IMR-90 (cell line): ENCODE data around the gene TMEM247. TPM values are rescaled to one million over a fixed set of nuclear protein-coding genes. Genes with fewer than 3 reads are reported as not detected.

ENCODE experiments used
- ATAC-seq: fragments of 200-7000 bp; cut with Tn5 transposase; 2 replicates; pipeline ENCODE4 v1.9.1; 2020; ENCODE audit warnings: low read depth, mild to moderate bottlenecking, moderate library complexity
- BruUV-seq: library from RNA; stranded (reverse); fragments of 400-500 nt; replicated peaks from 2 replicates; lab custom pipeline; 2021; lab: Mats Ljungman, UMichigan
- CTCF ChIA-PET: fragments of 300-600 bp; formaldehyde crosslinking; extraction: SDS; loops from one replicate; lab custom pipeline; 2021; ENCODE audit warnings: antibody characterized with exemption; lab: Yijun Ruan, JAX
- POLR2A ChIA-PET: fragments of 300-600 bp; sonication (Branson Sonifier 250); formaldehyde crosslinking; loops from one replicate; lab custom pipeline; 2022; ENCODE audit warnings: antibody characterized with exemption; ENCODE audit not compliant: unreplicated experiment; lab: Charles Lee
- DNase-seq: peaks from one replicate; pipeline ENCODE4 v3.0.0; 2013
- H2AFZ ChIP-seq: replicated peaks from 2 replicates; pipeline ENCODE3; 2013; ENCODE audit warnings: low read length, mild to moderate bottlenecking; ENCODE audit not compliant: poor library complexity
- H2AK5ac ChIP-seq: 2 replicates; pipeline ENCODE4 v1.6.1; 2013; ENCODE audit warnings: low read depth, low read length, inconsistent platforms
- H2AK9ac ChIP-seq: replicated peaks from 2 replicates; pipeline ENCODE3; 2013; ENCODE audit warnings: mild to moderate bottlenecking, low read depth, low read length, moderate library complexity; ENCODE audit not compliant: poor library complexity
- H2BK120ac ChIP-seq: 2 replicates; pipeline ENCODE4 v1.6.1; 2013; ENCODE audit warnings: low read depth, low read length, inconsistent platforms
- H2BK15ac ChIP-seq: 3 replicates; pipeline ENCODE4 v1.6.1; 2013; ENCODE audit warnings: low read depth, low read length, inconsistent platforms
- H2BK20ac ChIP-seq: 2 replicates; pipeline ENCODE4 v1.6.1; 2013; ENCODE audit warnings: low read depth, mild to moderate bottlenecking, inconsistent platforms, low read length, moderate library complexity
- H2BK5ac ChIP-seq: 2 replicates; pipeline ENCODE4 v1.6.1; 2013; ENCODE audit warnings: mild to moderate bottlenecking, low read depth, low read length, inconsistent platforms; ENCODE audit not compliant: poor library complexity, severe bottlenecking
- H3K14ac ChIP-seq: replicated peaks from 2 replicates; pipeline ENCODE4 v1.6.1; 2013; ENCODE audit warnings: low read depth, low read length, inconsistent platforms
- H3K18ac ChIP-seq: 2 replicates; pipeline ENCODE4 v1.6.1; 2013; ENCODE audit warnings: low read depth, low read length, control low read depth
- H3K23ac ChIP-seq: 2 replicates; pipeline ENCODE4 v1.6.1; 2013; ENCODE audit warnings: low read depth, low read length, inconsistent platforms
- H3K27ac ChIP-seq: 2 replicates; pipeline ENCODE4 v1.5.1; 2013; ENCODE audit warnings: mild to moderate bottlenecking, control low read depth, low read length; ENCODE audit not compliant: insufficient read depth
- H3K27me3 ChIP-seq: 2 replicates; pipeline ENCODE4 v1.6.1; 2013; ENCODE audit warnings: low read length; ENCODE audit not compliant: control insufficient read depth, insufficient read depth
- H3K36me3 ChIP-seq: 2 replicates; pipeline ENCODE4 v1.6.1; 2013; ENCODE audit warnings: low read length, mixed read lengths; ENCODE audit not compliant: control insufficient read depth, insufficient read depth
- H3K4ac ChIP-seq: 2 replicates; pipeline ENCODE4 v1.6.1; 2013; ENCODE audit warnings: low read depth, low read length, inconsistent platforms
- H3K4me1 ChIP-seq: 2 replicates; pipeline ENCODE4 v1.6.1; 2013; ENCODE audit warnings: low read length, mixed read lengths; ENCODE audit not compliant: control insufficient read depth, insufficient read depth
- H3K4me2 ChIP-seq: 2 replicates; pipeline ENCODE4 v1.6.1; 2013; ENCODE audit warnings: low read depth, mild to moderate bottlenecking, control low read depth, low read length, moderate library complexity
- H3K4me3 ChIP-seq: 2 replicates; pipeline ENCODE4 v1.5.1; 2013; ENCODE audit warnings: low read depth, mild to moderate bottlenecking, control low read depth, low read length, moderate library complexity; ENCODE audit not compliant: insufficient read depth
- H3K56ac ChIP-seq: 2 replicates; pipeline ENCODE4 v1.6.1; 2013; ENCODE audit warnings: low read length, inconsistent platforms; ENCODE audit not compliant: insufficient read depth; ENCODE audit errors: extremely low read depth
- H3K79me1 ChIP-seq, 2 experiments: 2 replicates each; pipeline ENCODE4 v1.6.1; 2013; ENCODE audit warnings: low read length in 2 of 2, inconsistent platforms in 1 of 2, low read depth in 1 of 2
- H3K9ac ChIP-seq: 2 replicates; pipeline ENCODE4 v1.6.1; 2013; ENCODE audit warnings: low read depth, low read length, control low read depth
- H3K9me1 ChIP-seq: 2 replicates; pipeline ENCODE4 v1.6.1; 2013; ENCODE audit warnings: low read length, inconsistent platforms; ENCODE audit not compliant: insufficient read depth
- H3K9me3 ChIP-seq: 2 replicates; pipeline ENCODE4 v1.6.1; 2013; ENCODE audit warnings: low read length; ENCODE audit not compliant: control insufficient read depth, insufficient read depth
- H4K20me1 ChIP-seq: 2 replicates; pipeline ENCODE4 v1.6.1; 2013; ENCODE audit warnings: low read length, inconsistent platforms; ENCODE audit not compliant: insufficient read depth
- H4K5ac ChIP-seq: 2 replicates; pipeline ENCODE4 v1.6.1; 2013; ENCODE audit warnings: mild to moderate bottlenecking, low read depth, low read length, control low read depth
- H4K8ac ChIP-seq, 2 experiments: 2 replicates each; pipeline ENCODE4 v1.6.1; 2013; ENCODE audit warnings: low read depth in 2 of 2, low read length in 2 of 2, control low read depth in 1 of 2, inconsistent platforms in 1 of 2
- H4K91ac ChIP-seq: 2 replicates; pipeline ENCODE4 v1.6.1; 2013; ENCODE audit warnings: low read depth, low read length, inconsistent platforms; ENCODE audit not compliant: insufficient read depth
- BHLHE40 ChIP-seq: fragments of 150-350 bp; IDR thresholded peaks from 2 replicates; pipeline ENCODE4 v1.6.1; 2016; ENCODE audit warnings: mild to moderate bottlenecking, low read depth, low read length
- CEBPB ChIP-seq: IDR thresholded peaks from 2 replicates; pipeline ENCODE4 v1.6.1; 2012; ENCODE audit warnings: low read depth, low read length, improper control_type of control experiment
- CHD1 ChIP-seq: IDR thresholded peaks from 2 replicates; pipeline ENCODE4 v1.6.1; 2012; ENCODE audit warnings: low read depth, low read length, improper control_type of control experiment
- FOS ChIP-seq: fragments of 150-350 bp; IDR thresholded peaks from 2 replicates; pipeline ENCODE4 v1.6.1; 2016; ENCODE audit warnings: low read depth, low read length
- MAFK ChIP-seq: IDR thresholded peaks from 2 replicates; pipeline ENCODE4 v1.6.1; 2012; ENCODE audit warnings: low read depth, low read length, improper control_type of control experiment
- MAZ ChIP-seq: IDR thresholded peaks from 2 replicates; pipeline ENCODE4 v1.6.1; 2012; ENCODE audit warnings: low read depth, mild to moderate bottlenecking, low read length, improper control_type of control experiment, moderate library complexity, borderline replicate concordance
- MXI1 ChIP-seq: IDR thresholded peaks from 2 replicates; pipeline ENCODE4 v1.6.1; 2012; ENCODE audit warnings: low read depth, mild to moderate bottlenecking, low read length, moderate library complexity, borderline replicate concordance
- NFE2L2 ChIP-seq: fragments of 150-350 bp; IDR thresholded peaks from 2 replicates; pipeline ENCODE4 v1.6.1; 2016; ENCODE audit warnings: low read depth, mild to moderate bottlenecking, low read length
- POLR2A ChIP-seq: IDR thresholded peaks from 2 replicates; pipeline ENCODE4 v1.6.1; 2012; ENCODE audit warnings: mild to moderate bottlenecking, low read depth, low read length
- RAD21 ChIP-seq: IDR thresholded peaks from 2 replicates; pipeline ENCODE4 v1.6.1; 2012; ENCODE audit warnings: low read length, improper control_type of control experiment
- RCOR1 ChIP-seq: IDR thresholded peaks from 2 replicates; pipeline ENCODE4 v1.6.1; 2012; ENCODE audit warnings: mild to moderate bottlenecking, low read length, improper control_type of control experiment; ENCODE audit not compliant: insufficient replicate concordance
- RFX5 ChIP-seq: IDR thresholded peaks from 2 replicates; pipeline ENCODE4 v1.8.0; 2012; ENCODE audit warnings: low read depth, mild to moderate bottlenecking, low read length, moderate library complexity
- SMC3 ChIP-seq: fragments of 150-350 bp; IDR thresholded peaks from 2 replicates; pipeline ENCODE4 v1.6.1; 2016; ENCODE audit warnings: low read depth, mild to moderate bottlenecking, antibody characterized with exemption, low read length, moderate library complexity
- dilution Hi-C: fragments of 300-500 bp; cut with HindIII; formaldehyde crosslinking; loops from one replicate; pipeline ENCODE4 v1.14.3; 2018; ENCODE audit warnings: low sequenced_read_pairs; ENCODE audit not compliant: unreplicated experiment
- in situ Hi-C: fragments of 300-500 bp; cut with MboI; formaldehyde crosslinking; loops from 3 replicates; pipeline ENCODE4 v1.14.3; 2019; ENCODE audit warnings: low sequenced_read_pairs, inconsistent platforms, mixed read lengths
- intact Hi-C: fragments of 100-400 bp; cut with micrococcal nuclease; formaldehyde crosslinking; loops from 2 replicates; pipeline ENCODE4 v1.10.0; 2022
- polyA plus RNA-seq, 3 experiments: library from polyadenylated mRNA; depleted of rRNA; stranded (reverse); fragments of >200 nt; gene quantifications; 2 replicates each; pipeline ENCODE4 v1.2.3, GENCODE V29; 2012; ENCODE audit warnings: low replicate concordance in 1 of 3
- total RNA-seq: library from RNA; depleted of rRNA; stranded (reverse); fragments of >200 nt; gene quantifications from 2 replicates; pipeline ENCODE4 v1.2.3, GENCODE V29; 2012
- TF ChIP-seq, protein P1 (sequence below): fragments of 150-350 bp; IDR thresholded peaks from 2 replicates; pipeline ENCODE4 v1.6.1; 2017; ENCODE audit warnings: mild to moderate bottlenecking, antibody characterized with exemption, low read length, low read depth
- TF ChIP-seq, protein P2 (sequence below): fragments of 150-350 bp; IDR thresholded peaks from 2 replicates; pipeline ENCODE4 v1.6.1; 2016; ENCODE audit warnings: low read depth, mild to moderate bottlenecking, low read length, moderate library complexity, borderline replicate concordance
- TF ChIP-seq, protein P3 (sequence below): conservative IDR thresholded peaks from 2 replicates; pipeline ENCODE4 v1.5.1; 2012; ENCODE audit warnings: mild to moderate bottlenecking, low read depth, low read length, improper control_type of control experiment

The TMEM247 gene
- total and polyA plus RNA-seq, 2 of the 4 experiments (the other 2 are of a cell fraction), result not detected

DNA sequence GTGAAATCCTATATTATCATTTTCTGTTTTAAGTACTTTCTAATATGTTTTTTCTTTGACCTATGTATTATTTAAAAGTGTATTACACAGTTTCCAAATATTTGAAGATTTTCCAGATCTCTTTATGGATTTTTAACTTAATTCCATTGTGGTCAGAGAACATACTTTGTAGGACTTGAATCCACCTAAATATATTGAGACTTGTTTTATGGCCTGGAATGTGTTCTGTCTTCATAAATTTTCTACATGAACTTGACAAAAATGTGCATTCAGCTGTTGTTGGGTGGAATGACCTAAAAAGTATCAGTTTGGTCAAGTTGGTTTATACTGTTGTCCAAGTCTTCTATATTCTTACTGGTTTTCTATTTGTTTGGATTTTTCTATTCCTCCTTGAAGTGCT is 33.8 kb upstream of the TMEM247 start:
- no peak overlapping the region for H3K14ac ChIP-seq
- H4K8ac ChIP-seq, result no peak overlapping the region
- TF ChIP-seq MAZ (no peak), NFE2L2 (no peak), SMC3 (no peak), RFX5 (no peak), POLR2A (no peak), CHD1 (no peak), RAD21 (no peak), RCOR1 (no peak), MAFK (no peak), FOS (no peak), BHLHE40 (no peak), MXI1 (no peak), CEBPB (no peak)
- TF ChIP-seq, protein P1, sequence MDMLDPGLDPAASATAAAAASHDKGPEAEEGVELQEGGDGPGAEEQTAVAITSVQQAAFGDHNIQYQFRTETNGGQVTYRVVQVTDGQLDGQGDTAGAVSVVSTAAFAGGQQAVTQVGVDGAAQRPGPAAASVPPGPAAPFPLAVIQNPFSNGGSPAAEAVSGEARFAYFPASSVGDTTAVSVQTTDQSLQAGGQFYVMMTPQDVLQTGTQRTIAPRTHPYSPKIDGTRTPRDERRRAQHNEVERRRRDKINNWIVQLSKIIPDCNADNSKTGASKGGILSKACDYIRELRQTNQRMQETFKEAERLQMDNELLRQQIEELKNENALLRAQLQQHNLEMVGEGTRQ, result no peak
- TF ChIP-seq, protein P2, sequence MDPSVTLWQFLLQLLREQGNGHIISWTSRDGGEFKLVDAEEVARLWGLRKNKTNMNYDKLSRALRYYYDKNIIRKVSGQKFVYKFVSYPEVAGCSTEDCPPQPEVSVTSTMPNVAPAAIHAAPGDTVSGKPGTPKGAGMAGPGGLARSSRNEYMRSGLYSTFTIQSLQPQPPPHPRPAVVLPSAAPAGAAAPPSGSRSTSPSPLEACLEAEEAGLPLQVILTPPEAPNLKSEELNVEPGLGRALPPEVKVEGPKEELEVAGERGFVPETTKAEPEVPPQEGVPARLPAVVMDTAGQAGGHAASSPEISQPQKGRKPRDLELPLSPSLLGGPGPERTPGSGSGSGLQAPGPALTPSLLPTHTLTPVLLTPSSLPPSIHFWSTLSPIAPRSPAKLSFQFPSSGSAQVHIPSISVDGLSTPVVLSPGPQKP, result no peak
- TF ChIP-seq, protein P3, sequence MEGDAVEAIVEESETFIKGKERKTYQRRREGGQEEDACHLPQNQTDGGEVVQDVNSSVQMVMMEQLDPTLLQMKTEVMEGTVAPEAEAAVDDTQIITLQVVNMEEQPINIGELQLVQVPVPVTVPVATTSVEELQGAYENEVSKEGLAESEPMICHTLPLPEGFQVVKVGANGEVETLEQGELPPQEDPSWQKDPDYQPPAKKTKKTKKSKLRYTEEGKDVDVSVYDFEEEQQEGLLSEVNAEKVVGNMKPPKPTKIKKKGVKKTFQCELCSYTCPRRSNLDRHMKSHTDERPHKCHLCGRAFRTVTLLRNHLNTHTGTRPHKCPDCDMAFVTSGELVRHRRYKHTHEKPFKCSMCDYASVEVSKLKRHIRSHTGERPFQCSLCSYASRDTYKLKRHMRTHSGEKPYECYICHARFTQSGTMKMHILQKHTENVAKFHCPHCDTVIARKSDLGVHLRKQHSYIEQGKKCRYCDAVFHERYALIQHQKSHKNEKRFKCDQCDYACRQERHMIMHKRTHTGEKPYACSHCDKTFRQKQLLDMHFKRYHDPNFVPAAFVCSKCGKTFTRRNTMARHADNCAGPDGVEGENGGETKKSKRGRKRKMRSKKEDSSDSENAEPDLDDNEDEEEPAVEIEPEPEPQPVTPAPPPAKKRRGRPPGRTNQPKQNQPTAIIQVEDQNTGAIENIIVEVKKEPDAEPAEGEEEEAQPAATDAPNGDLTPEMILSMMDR, result no peak
- H2BK20ac ChIP-seq, result no peak overlapping the region
- no peak overlapping the region for H2BK5ac ChIP-seq
- H2AFZ ChIP-seq, result no peak overlapping the region
- H2BK120ac ChIP-seq, result no peak overlapping the region
- ChIA-PET CTCF (no interaction called here), POLR2A (no interaction called here)
- H3K23ac ChIP-seq, result no peak overlapping the region
- ATAC-seq (no peak), DNase-seq (no peak)
- H4K91ac ChIP-seq, result no peak overlapping the region
- H3K9me1 ChIP-seq, result no peaks in the 10 kb centered on the region; the same call in 1 of the 2 replicates
- H3K27me3 ChIP-seq, result no peaks in the 10 kb centered on the region
- H3K4ac ChIP-seq, result no peak overlapping the region
- no peaks in the 10 kb centered on the region for H3K79me1 ChIP-seq
- no peak overlapping the region for H4K5ac ChIP-seq
- H2AK9ac ChIP-seq, result no peak overlapping the region
- dilution Hi-C loops (no loop called here), in situ Hi-C loops (no loop called here), intact Hi-C loops (no loop called here)
- peaks cover 12% of the 10 kb centered on the region for H3K4me1 ChIP-seq
- 0 out of 2 replicates have a peak, but pooled peaks cover 3% of the 10 kb centered on the region for H3K9me3 ChIP-seq
- no peak overlapping the region for H3K4me2 ChIP-seq
- H2BK15ac ChIP-seq, result no peak overlapping the region
- H2AK5ac ChIP-seq, result no peak overlapping the region
- H4K20me1 ChIP-seq, result no peaks in the 10 kb centered on the region
- no peaks in the 10 kb centered on the region for H3K36me3 ChIP-seq
- no TSS peak for BruUV-seq
- no peak overlapping the region for H3K27ac ChIP-seq
- no peak overlapping the region for H3K4me3 ChIP-seq
- no peak overlapping the region for H3K18ac ChIP-seq
- no peak overlapping the region for H3K9ac ChIP-seq
- no peak overlapping the region for H3K56ac ChIP-seq
